HEK293 (cell line): ENCODE results near the gene TSR3.

Experiments
- CTCF ChIA-PET: fragments of 350-600 bp; formaldehyde crosslinking; extraction: SDS; loops from one replicate; lab custom pipeline; 2021; ENCODE audit warnings: antibody characterized with exemption; lab: Yijun Ruan, JAX
- POLR2A ChIA-PET: fragments of 300-600 bp; formaldehyde crosslinking; extraction: SDS; loops from one replicate; lab custom pipeline; 2020; ENCODE audit warnings: antibody characterized with exemption, inconsistent platforms; lab: Yijun Ruan, JAX
- H3K27ac ChIP-seq: fragments of 200-500 bp; sonication (Bioruptor generic); 2 replicates; pipeline ENCODE4 v1.5.1; 2014; ENCODE audit warnings: low read depth, low read length, control low read depth, inconsistent platforms; ENCODE audit errors: extremely low read depth
- H3K36me3 ChIP-seq, 2 experiments: fragments of 200-500 bp in 1 of 2; sonication (Bioruptor generic) in 1 of 2; 1 replicate in 1 of 2; 2 replicates in 1 of 2; pipeline ENCODE4 v1.5.1; 2014 to 2017; ENCODE audit warnings: inconsistent platforms in 2 of 2, low read length in 2 of 2; ENCODE audit not compliant: control insufficient read depth in 2 of 2, insufficient read depth in 1 of 2
- H3K4me1 ChIP-seq: fragments of 200-500 bp; sonication (Bioruptor generic); 2 replicates; pipeline ENCODE4 v1.5.1; 2014; ENCODE audit warnings: mild to moderate bottlenecking, low read length, inconsistent platforms; ENCODE audit not compliant: control insufficient read depth, insufficient read depth
- H3K4me3 ChIP-seq: 2 replicates; pipeline ENCODE4 v1.5.1; 2011; ENCODE audit warnings: low read depth, mild to moderate bottlenecking, control low read depth, low read length, moderate library complexity
- H3K9me3 ChIP-seq: fragments of 200-500 bp; sonication (Bioruptor generic); 2 replicates; pipeline ENCODE4 v1.5.1; 2014; ENCODE audit warnings: low read depth, low read length, inconsistent platforms; ENCODE audit not compliant: control insufficient read depth, insufficient read depth
- AEBP2 ChIP-seq: fragments of 450-650 bp; formaldehyde crosslinking; IDR thresholded peaks from 2 replicates; pipeline ENCODE4 v1.5.1; 2016; ENCODE audit warnings: missing biosample characterization, missing genetic modification characterization, borderline replicate concordance
- BCL11B ChIP-seq: fragments of 450-650 bp; formaldehyde crosslinking; IDR thresholded peaks from 2 replicates; pipeline ENCODE4 v1.5.1; 2016; ENCODE audit warnings: low read depth, missing biosample characterization, missing genetic modification characterization
- KLF10 ChIP-seq: fragments of 450-650 bp; IDR thresholded peaks from 2 replicates; pipeline ENCODE4 v1.5.1; 2018; ENCODE audit warnings: missing biosample characterization, mild to moderate bottlenecking, missing genetic modification characterization
- MEIS1 ChIP-seq: sonication (generic); formaldehyde crosslinking; IDR thresholded peaks from 2 replicates; pipeline ENCODE4 v1.8.1; 2022; ENCODE audit warnings: missing genetic modification reagents, mild to moderate bottlenecking, borderline replicate concordance
- PRDM10 ChIP-seq: fragments of 450-650 bp; formaldehyde crosslinking; IDR thresholded peaks from 2 replicates; pipeline ENCODE4 v1.5.1; 2016; ENCODE audit warnings: missing biosample characterization, missing genetic modification characterization
- PRDM2 ChIP-seq: fragments of 450-650 bp; formaldehyde crosslinking; IDR thresholded peaks from 2 replicates; pipeline ENCODE4 v1.5.1; 2016; ENCODE audit warnings: missing biosample characterization, missing genetic modification characterization, borderline replicate concordance
- SCRT2 ChIP-seq: fragments of 450-650 bp; formaldehyde crosslinking; IDR thresholded peaks from 2 replicates; pipeline ENCODE4 v1.5.1; 2016; ENCODE audit warnings: missing biosample characterization, missing genetic modification characterization
- SETDB1 ChIP-seq: IDR thresholded peaks from one replicate; pipeline ENCODE4 v1.6.1; 2017; ENCODE audit warnings: mild to moderate bottlenecking, low read length, moderate library complexity, mixed read lengths; ENCODE audit not compliant: insufficient read length
- ZBTB26 ChIP-seq: fragments of 450-650 bp; formaldehyde crosslinking; optimal IDR thresholded peaks from 2 replicates; pipeline ENCODE3; 2016; ENCODE audit warnings: missing biosample characterization, mild to moderate bottlenecking, missing genetic modification characterization
- ZFP37 ChIP-seq: fragments of 450-650 bp; formaldehyde crosslinking; IDR thresholded peaks from 2 replicates; pipeline ENCODE4 v1.5.1; 2016; ENCODE audit warnings: missing biosample characterization, missing genetic modification characterization
- ZNF10 ChIP-seq: fragments of 450-650 bp; formaldehyde crosslinking; IDR thresholded peaks from 2 replicates; pipeline ENCODE4 v1.5.1; 2017; ENCODE audit warnings: missing biosample characterization, missing genetic modification characterization
- ZNF239 ChIP-seq: fragments of 450-650 bp; formaldehyde crosslinking; IDR thresholded peaks from 2 replicates; pipeline ENCODE4 v1.5.1; 2016; ENCODE audit warnings: missing biosample characterization, missing genetic modification characterization
- ZNF549 ChIP-seq: fragments of 450-650 bp; IDR thresholded peaks from 2 replicates; pipeline ENCODE4 v1.5.1; 2018; ENCODE audit warnings: missing biosample characterization, missing genetic modification characterization, mild to moderate bottlenecking, inconsistent platforms, moderate library complexity
- ZNF561 ChIP-seq: fragments of 450-650 bp; IDR thresholded peaks from 2 replicates; pipeline ENCODE4 v1.5.1; 2018; ENCODE audit warnings: missing biosample characterization, missing genetic modification characterization, borderline replicate concordance
- ZNF580 ChIP-seq: fragments of 450-650 bp; formaldehyde crosslinking; IDR thresholded peaks from 2 replicates; pipeline ENCODE4 v1.5.1; 2016; ENCODE audit warnings: missing biosample characterization, missing genetic modification characterization
- ZNF600 ChIP-seq: fragments of 450-650 bp; formaldehyde crosslinking; IDR thresholded peaks from 2 replicates; pipeline ENCODE4 v1.5.1; 2016; ENCODE audit warnings: missing biosample characterization, missing genetic modification characterization
- ZNF777 ChIP-seq: fragments of 450-650 bp; formaldehyde crosslinking; IDR thresholded peaks from 2 replicates; pipeline ENCODE4 v1.5.1; 2017; ENCODE audit warnings: missing biosample characterization, missing genetic modification characterization, borderline replicate concordance

TSR3 gene

GRCh38 chr16:1345087-1345486 is 6.6 kb downstream of the TSR3 start (continued):
- TF ChIP-seq AEBP2 (tag by site-specific recombination) (no peak), ZNF239 (tag by site-specific recombination) (no peak)
- TF ChIP-seq, all 188 proteins: peak for 0

- no peaks in the 10 kb centered on the region for H3K9me3 ChIP-seq
- H3K4me1 ChIP-seq = peaks cover 4% of the 10 kb centered on the region; the same call in 1 of the 2 replicates
- TF ChIP-seq SETDB1 (no peak), SCRT2 (peak; percentile 61)
- TF ChIP-seq, all 188 proteins: peak for 1
- Histone ChIP-seq H3K36me3 (peaks cover 0 to 22% of the 10 kb centered on the region in 2 experiments; a peak in 1 of 3 replicates), H3K4me3 (no peak overlapping the region), H3K27ac (no peak overlapping the region)
- CTCF ChIA-PET = interaction anchor here (1.1 kb wide), 1 partner anchor 19 kb away, joined by 3 read pairs; no protein-coding TSS in a partner anchor
- POLR2A ChIA-PET = no interaction called here
These were observed 7.2 kb downstream of the TSR3 start for GRCh38 chr16:1344499-1344898.

GRCh38 chr16:1343428-1344242 is 8.0 kb downstream of the TSR3 start:
- Histone ChIP-seq H3K36me3 (peaks cover 0 to 13% of the 10 kb centered on the region in 2 experiments; a peak in 1 of 3 replicates), H3K4me3 (peak overlapping the region; percentile 12), H3K4me1 (peaks cover 4% of the 10 kb centered on the region; the same call in 1 of the 2 replicates), H3K27ac (no peak overlapping the region), H3K9me3 (no peaks in the 10 kb centered on the region)
- ChIA-PET POLR2A (interaction anchor here (0.5 to 1.8 kb wide), 8 partner anchors 8 to 77 kb away, joined by 3 to 10 read pairs (median 5); partner anchors contain the start of genes BAIAP3, GNPTG, TSR3 and UBE2I), CTCF (interaction anchor here (0.6 to 1.1 kb wide), 4 partner anchors 11 to 241 kb away, joined by 3 to 4 read pairs (median 3); no protein-coding TSS in a partner anchor)
- TF ChIP-seq ZNF600 (tag by site-specific recombination) = peak; percentile 47
- TF ChIP-seq PRDM10 (tag by site-specific recombination) = no peak
- TF ChIP-seq ZNF10 (tag by site-specific recombination) = peak; percentile 93
- TF ChIP-seq ZNF561 (tag by site-specific recombination) = no peak
- TF ChIP-seq BCL11B (tag by site-specific recombination) = 0 out of 2 replicates have a peak, but pooled peaks have one; percentile 28
- no peak for TF ChIP-seq ZNF580
- TF ChIP-seq ZNF549 (tag by site-specific recombination) = no peak
- peak; percentile 9 for TF ChIP-seq ZBTB26 (tag by site-specific recombination)
- peak; percentile 38; the same call in 1 of the 2 replicates for TF ChIP-seq PRDM2 (tag by site-specific recombination)
- no peak for TF ChIP-seq ZFP37 (tag by site-specific recombination)
- TF ChIP-seq KLF10 (tag by site-specific recombination) = peak; percentile 0; the same call in 1 of the 2 replicates
- TF ChIP-seq ZNF777 (tag by site-specific recombination) = 0 out of 2 replicates have a peak, but pooled peaks have one; percentile 27
- TF ChIP-seq MEIS1 (CRISPR knock-in tag) = no peak
